Ramos (cell line): ENCODE data around the gene APEH.

Experiments used
- in situ Hi-C: fragments of 300-500 bp; cut with MboI; formaldehyde crosslinking; loops from one replicate; pipeline ENCODE4 v1.14.3; 2022; ENCODE audit warnings: low sequenced_read_pairs; ENCODE audit not compliant: unreplicated experiment

Gene APEH

GRCh38 chr3:49707113-49707480, 32.9 kb downstream of the APEH start:
- in situ Hi-C loops = no loop called here

- in situ Hi-C loops = no loop called here
These were observed 35.7 kb downstream of the APEH start for GRCh38 chr3:49709852-49710251.

GRCh38 chr3:49711489-49711888, 37.3 kb downstream of the APEH start:
- in situ Hi-C loops = no loop called here

- in situ Hi-C loops = no loop called here
These were observed 38.0 kb downstream of the APEH start for GRCh38 chr3:49712166-49712565.

GRCh38 chr3:49712631-49713317, 38.6 kb downstream of the APEH start:
- in situ Hi-C loops = no loop called here

- in situ Hi-C loops = no loop called here
These were observed 39.4 kb downstream of the APEH start for GRCh38 chr3:49713336-49714105.

- in situ Hi-C loops = no loop called here
These were observed 40.8 kb downstream of the APEH start for GRCh38 chr3:49714728-49715550.

GRCh38 chr3:49715611-49716121, 41.5 kb downstream of the APEH start:
- in situ Hi-C loops = no loop called here

- in situ Hi-C loops = no loop called here
These were observed 42.0 kb downstream of the APEH start for GRCh38 chr3:49716169-49716568.

GRCh38 chr3:49716691-49717210, 42.6 kb downstream of the APEH start:
- in situ Hi-C loops = no loop called here

- in situ Hi-C loops = no loop called here
These were observed 43.2 kb downstream of the APEH start for GRCh38 chr3:49717211-49717958.

GRCh38 chr3:49717959-49718857, 44.1 kb downstream of the APEH start:
- in situ Hi-C loops = no loop called here

GRCh38 chr3:49718858-49719213, 44.7 kb downstream of the APEH start:
- in situ Hi-C loops = no loop called here

GRCh38 chr3:49719214-49719884, 45.2 kb downstream of the APEH start, which contains the start of gene AMIGO3:
Gene AMIGO3, minus strand, starts transcription at chr3:49719684. Its CDS starts 219 bp downstream, at chr3:49719465.
- in situ Hi-C loops = no loop called here

GRCh38 chr3:49720855-49721595, 46.9 kb downstream of the APEH start:
- in situ Hi-C loops = no loop called here

GRCh38 chr3:49721596-49721895, 47.4 kb downstream of the APEH start:
- in situ Hi-C loops = no loop called here

GRCh38 chr3:49721896-49722781, 48.0 kb downstream of the APEH start:
- in situ Hi-C loops = no loop called here
